ENCODE results near the gene PAPPA.

The PAPPA gene

DNA sequence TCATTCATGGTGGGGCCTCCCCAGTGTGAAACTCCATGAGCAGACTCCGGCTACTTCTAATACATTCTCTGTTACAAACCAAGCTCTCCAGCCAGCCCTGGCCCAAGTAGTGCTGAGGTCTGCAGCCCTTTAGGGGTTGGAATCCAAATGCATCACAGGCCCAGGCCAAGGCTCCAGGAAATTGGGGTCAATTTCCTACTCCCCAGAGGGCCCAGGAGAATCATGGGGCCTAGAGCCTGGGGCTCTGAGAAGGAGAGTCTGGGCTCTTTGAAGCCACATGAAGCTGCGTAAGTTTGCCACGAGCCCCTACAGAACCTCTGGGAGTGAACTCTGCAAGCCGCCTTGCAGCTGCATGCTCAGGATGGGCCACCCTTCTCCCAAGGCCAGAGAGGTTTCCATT, 206.4 kb downstream of the PAPPA start:
- no peak for DNase-seq

- no peak for DNase-seq
Observed at GRCh38 chr9:116360989-116361388, 207.4 kb downstream of the PAPPA start.

GRCh38 chr9:116361547-116361946, 208.0 kb downstream of the PAPPA start:
- no peak for DNase-seq

DNA sequence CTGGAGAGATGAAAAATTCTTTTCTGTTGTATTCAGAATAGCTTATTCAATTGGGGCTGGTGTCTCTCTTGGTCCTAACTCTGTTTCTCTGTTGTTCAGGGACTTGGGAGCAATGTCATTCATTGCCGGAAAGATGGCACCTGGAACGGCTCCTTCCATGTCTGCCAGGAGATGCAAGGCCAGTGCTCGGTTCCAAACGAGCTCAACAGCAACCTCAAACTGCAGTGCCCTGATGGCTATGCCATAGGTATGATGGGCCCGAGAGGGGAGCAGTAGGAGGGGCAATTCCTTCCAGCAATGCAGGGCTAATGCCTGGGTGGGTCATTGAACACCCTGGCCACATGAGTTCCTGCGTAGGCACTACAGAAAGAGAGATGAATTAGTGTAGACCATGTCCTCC, 208.9 kb downstream of the PAPPA start:
- DNase-seq, result no peak

- DNase-seq, result no peak
Observed at GRCh38 chr9:116365056-116365471, 211.5 kb downstream of the PAPPA start.

DNA sequence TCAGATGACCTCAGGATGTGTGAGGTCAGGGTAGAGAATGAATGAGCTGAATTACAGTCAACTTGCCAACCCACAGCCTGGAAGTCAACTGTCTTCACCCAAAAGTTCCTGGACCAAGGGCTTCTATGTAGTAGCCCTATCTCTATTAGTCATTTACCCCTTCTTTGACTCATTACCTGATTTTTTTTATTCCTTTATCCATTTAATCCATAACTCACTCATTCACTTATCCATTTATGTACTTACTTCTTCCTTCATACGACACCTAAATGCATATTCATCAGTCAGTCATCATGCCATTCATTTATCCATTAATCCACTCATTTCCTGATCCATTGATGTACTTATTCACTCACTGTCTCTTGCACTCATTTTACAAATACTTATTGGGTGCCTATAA, 212.7 kb downstream of the PAPPA start:
- no peak for DNase-seq

GRCh38 chr9:116368680-116369079, 215.1 kb downstream of the PAPPA start:
- no peak for DNase-seq

DNA sequence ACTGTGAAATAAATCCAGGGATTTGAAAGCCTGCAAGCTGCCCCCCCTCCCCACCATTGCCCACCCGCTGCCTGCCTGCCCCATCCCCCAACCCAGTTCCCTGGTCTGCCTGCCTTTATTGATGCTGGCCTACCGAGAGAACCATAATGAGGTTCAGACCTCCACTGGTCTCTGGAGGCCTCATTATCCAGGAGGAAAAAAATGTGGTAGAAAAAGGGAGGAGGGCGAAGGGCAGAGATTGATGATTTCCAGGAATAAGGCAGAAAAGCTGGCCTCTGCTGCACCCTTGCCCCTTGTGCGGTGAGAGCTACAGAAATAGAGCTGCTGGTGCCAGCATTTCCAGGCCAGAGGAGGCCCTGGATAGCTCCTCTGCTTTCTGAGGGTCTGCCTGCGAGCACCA, 216.1 kb downstream of the PAPPA start:
- DNase-seq, result no peak

GRCh38 chr9:116370556-116370955, 217.0 kb downstream of the PAPPA start:
- DNase-seq, result no peak

- DNase-seq, result no peak
Observed at GRCh38 chr9:116372081-116372673, 218.6 kb downstream of the PAPPA start.

DNA sequence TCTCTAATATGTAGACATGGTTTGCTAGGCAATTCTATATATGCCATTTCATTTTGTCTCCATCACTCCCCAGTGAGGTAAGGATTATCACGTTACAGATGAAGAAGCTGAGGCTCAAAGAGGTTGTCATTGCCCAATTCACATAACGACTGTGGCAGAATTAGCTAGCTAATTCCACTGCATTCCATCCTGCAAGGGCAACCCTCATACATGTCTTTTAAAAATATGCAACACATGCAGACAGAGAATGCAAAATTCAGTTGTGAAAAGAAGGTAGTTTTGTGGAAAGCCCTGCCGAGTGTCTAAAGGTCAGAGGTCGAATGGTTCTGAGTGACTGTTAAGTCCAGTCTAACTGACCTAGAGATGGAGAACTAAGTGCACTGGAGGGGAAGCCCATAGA, 219.2 kb downstream of the PAPPA start:
- DNase-seq, result no peak

DNA sequence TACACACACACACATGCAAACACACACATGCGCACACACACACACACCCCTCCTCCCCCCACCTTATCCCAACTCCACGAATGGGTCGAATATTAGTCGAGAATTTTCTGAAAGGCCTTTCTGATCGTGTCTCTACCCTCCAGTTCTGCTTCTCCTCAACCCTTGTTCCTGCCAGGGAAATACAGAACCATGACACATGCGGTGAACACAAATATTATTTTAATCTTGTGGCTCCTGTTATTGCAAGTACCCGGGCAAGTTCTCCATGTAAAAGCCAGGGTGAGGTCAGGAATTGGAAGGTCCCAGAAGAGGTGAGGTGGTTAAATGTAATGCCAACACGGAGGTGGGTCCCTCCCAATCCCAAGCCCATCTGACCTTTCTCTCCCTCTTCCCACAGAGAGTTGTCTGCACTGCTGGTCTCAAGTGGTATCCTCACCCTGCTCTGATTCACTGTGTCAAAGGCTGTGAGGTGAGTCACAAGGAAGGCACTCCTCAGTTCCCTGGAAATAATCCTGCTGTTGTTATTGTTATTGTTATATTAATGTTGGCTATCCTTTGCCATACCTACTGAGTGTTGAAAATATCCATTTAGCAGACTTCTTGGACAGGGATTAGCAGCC, 223.7 kb downstream of the PAPPA start:
- no peak for DNase-seq

DNA sequence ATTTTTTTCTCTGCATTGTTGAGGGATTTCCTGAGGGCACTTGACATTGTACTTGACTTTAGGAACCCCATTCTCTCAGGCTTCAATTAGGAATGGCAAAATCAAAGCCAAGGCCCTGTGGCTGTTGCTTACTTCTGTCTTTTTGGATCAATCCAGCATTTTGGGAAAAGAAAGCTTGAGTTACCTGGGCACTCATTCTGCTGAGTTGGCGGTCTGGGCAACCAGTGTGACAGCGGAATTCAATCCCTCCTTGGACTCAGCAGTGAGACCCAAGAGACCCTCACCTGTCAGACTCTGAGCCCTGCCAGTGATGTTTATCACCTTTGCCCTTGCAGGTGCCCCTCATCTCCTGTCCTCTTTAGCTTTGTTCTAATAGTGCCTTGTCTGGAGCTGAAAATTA, 225.3 kb downstream of the PAPPA start:
- DNase-seq, result no peak

- no peak for DNase-seq
Observed at GRCh38 chr9:116379821-116380220, 226.2 kb downstream of the PAPPA start.

DNA sequence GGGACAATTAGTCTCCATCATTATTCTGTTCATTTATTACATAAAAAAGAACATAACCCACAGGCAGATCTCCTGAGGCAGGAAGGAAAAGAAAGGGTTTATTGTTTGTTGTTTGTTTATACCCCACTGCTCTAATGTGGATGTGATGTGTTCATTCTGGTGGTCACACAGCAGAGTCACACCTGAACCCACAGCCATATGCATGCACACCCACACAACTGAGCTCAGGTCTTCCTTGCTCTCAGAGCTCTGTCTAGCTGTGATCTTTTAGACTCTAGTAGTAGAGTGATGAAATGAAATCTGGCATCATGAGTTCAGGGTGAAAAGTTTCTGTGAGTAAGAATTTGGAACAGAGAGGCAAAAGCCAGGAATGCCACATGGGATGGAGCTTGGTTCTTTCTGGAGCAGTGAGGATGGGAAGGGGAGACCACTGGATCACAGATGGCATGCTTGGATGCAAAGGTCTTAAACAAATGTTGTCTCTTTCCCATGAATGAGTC, 227.0 kb downstream of the PAPPA start:
- DNase-seq, result no peak

GRCh38 chr9:116381350-116381749, 227.8 kb downstream of the PAPPA start:
- no peak for DNase-seq

GRCh38 chr9:116382053-116382452, 228.5 kb downstream of the PAPPA start:
- no peak for DNase-seq

GRCh38 chr9:116383133-116383532, 229.5 kb downstream of the PAPPA start:
- no peak for DNase-seq

DNA sequence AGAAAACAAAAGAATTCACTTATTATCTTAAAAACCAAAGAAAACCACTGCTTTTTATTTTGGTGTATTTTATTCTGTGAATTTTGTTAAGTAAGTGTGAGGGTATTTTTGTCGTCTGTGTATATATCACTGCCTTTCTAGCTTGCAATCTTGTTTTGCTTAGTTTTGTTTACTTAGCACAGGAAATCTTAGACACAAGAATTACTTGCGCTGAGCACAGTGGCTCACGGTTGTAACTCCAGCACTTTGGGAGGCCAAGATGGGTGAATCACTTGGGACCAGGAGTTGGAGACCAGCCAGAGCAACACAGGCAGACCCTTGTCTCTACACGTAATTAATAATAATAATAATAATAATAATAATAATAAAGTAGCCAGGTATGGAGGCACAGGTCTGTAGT, 230.3 kb downstream of the PAPPA start:
- DNase-seq, result no peak

DNA sequence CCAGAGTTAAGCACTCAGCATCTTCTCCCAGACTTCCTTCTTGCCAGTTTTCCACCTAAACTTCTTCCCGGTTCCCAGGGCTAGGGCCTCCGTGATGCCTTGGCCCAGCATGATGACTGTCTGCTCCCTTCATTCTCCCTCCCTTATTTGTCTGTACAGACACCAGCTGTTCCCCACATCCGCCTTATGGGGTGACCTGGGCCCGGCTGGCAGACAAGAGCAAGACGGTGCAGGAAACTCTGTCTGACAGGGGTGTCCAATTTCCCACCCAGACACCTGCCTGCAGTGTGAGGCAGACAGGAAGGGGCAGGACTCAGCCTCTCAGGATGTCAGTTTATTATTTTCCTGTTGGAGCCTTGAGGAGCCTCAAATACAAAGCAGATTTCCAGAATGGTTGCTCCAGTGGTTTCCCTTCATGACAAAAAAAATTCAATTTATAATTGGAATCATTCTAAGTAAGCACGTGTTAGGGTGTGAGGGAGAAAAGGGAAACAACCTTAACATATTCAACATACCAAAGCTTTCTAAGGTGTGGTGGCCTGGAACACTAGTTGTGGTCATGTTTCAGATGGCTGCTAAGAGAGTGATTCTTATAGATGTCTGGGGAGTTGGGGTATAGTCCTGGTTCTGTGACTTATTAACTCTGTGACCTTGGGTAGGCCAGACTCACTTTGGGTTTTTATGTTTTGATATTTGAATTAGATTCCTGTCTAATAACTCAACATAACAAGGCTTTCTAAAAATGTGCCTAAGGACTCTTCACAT, 234.5 kb downstream of the PAPPA start:
- no peak for DNase-seq

- no peak for DNase-seq
Observed at GRCh38 chr9:116389541-116390302, 236.1 kb downstream of the PAPPA start.

DNA sequence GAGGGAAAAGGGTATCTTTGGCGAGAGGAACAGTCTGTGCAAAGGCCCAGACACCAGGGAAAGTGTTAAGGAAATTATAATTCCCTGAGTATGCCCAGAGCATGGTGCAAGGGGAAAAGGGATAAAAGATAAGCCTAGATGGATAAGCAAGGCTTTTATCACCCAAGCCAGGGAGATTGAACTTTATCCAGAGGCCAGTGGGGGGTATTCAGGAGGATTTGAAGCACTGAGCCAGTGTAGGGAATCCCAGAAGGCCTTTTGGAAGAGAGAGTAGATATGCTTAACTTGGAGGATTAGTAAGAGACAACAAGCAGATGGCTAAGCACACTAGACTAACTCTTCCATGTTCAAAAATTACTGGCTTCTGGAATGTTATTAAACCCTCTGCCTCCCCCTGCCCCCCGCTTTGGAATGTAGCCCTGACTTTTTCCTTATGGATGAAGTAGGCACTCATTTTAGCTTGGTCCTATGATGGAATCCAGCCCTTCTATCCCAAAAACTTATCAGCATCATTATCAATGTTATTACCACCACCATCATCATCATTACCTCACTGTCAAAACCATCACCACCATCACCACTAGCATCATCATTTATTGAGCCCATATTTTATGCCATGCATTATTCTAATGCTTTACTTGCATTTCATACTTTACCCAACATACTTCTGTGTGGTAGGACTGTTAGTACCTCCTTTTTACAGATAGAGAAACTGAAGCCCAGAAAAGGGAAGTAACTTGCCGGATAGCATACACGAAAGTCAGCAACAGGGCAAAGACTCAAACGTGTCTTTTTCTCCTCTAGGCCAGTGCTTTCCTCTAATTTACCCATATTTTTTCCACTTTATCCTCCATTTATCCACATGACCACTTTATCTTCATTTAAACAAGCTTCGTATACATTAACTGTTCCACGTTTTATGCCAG, 237.0 kb downstream of the PAPPA start:
- no peak for DNase-seq

All from activated CD4-positive, alpha-beta T cell treated with anti-CD3 and anti-CD28 coated beads for 4 hours (primary cell).